GM12801 (cell line): ENCODE measurements around the gene AP3S2.

Source experiments
- CTCF ChIP-seq: IDR thresholded peaks from one replicate; pipeline ENCODE4 v1.5.1; 2011; ENCODE audit warnings: control low read depth; ENCODE audit not compliant: insufficient read length; ENCODE audit errors: extremely low read depth

Gene AP3S2

GRCh38 chr15:89783861-89784685 is 109.7 kb downstream of the AP3S2 start:
- TF ChIP-seq CTCF: no peak

GRCh38 chr15:89783111-89783860 is 110.5 kb downstream of the AP3S2 start:
- no peak for TF ChIP-seq CTCF

GRCh38 chr15:89781891-89782618 is 111.7 kb downstream of the AP3S2 start:
- no peak for TF ChIP-seq CTCF

- TF ChIP-seq CTCF: no peak
Observed at GRCh38 chr15:89781055-89781454, 112.7 kb downstream of the AP3S2 start.

GRCh38 chr15:89780601-89781000 is 113.2 kb downstream of the AP3S2 start:
- no peak for TF ChIP-seq CTCF
